Articular chondrocyte of knee joint (primary cell): ENCODE measurements around the gene LMNA. TPM values are rescaled to one million over a fixed set of nuclear protein-coding genes. Genes with fewer than 3 reads are reported as not detected.

Experiments
- total RNA-seq: library from RNA; depleted of rRNA; stranded (reverse); fragments of >200 nt; gene quantifications from 2 replicates; pipeline ENCODE4 v1.2.3, GENCODE V29; 2012

Gene LMNA
- total RNA-seq = 866 and 1,017 TPM in 2 replicates

GRCh38 chr1:156114101-156114918 is at the start of gene LMNA:
Gene LMNA (plus strand): TSS chr1:156114711. CDS start chr1:156114919, 208 bp downstream.

GRCh38 chr1:156082309-156083091 is 32.0 kb upstream of the LMNA start, which contains the start of gene MEX3A:
Gene MEX3A (minus strand): TSS chr1:156082465. CDS start chr1:156081998, 467 bp downstream.

GRCh38 chr1:156153362-156153761 is 38.9 kb downstream of the LMNA start, which contains the start of gene SEMA4A:
Gene SEMA4A (plus strand): TSS chr1:156153585. CDS start chr1:156154579, 994 bp downstream.

Other genes starting within 250 kb of the LMNA start
- gene RIT1, start 203.4 kb upstream of the LMNA start, total RNA-seq = 38.8 and 42.3 TPM in 2 replicates
- gene KHDC4, start 180.3 kb upstream of the LMNA start, total RNA-seq = 24.6 and 29.1 TPM in 2 replicates
- gene RXFP4, start 173.1 kb upstream of the LMNA start, total RNA-seq = not detected in 2 replicates
- gene ARHGEF2, start 136.2 kb upstream of the LMNA start, total RNA-seq = 97.5 and 117 TPM in 2 replicates
- gene SSR2, start 93.8 kb upstream of the LMNA start, total RNA-seq = 513 and 533 TPM in 2 replicates
- gene UBQLN4, start 60.9 kb upstream of the LMNA start, total RNA-seq = 9.9 and 12.3 TPM in 2 replicates
- 35.1 and 35.9 TPM in 2 replicates for gene LAMTOR2, start 59.9 kb upstream of the LMNA start, total RNA-seq
- 0.13 TPM in 1 of 2 replicates, not detected in the other for gene RAB25, start 53.6 kb upstream of the LMNA start, total RNA-seq
- gene MEX3A, start 32.2 kb upstream of the LMNA start, total RNA-seq = 0.91 and 1.1 TPM in 2 replicates
- 2.5 and 2.9 TPM in 2 replicates for gene SEMA4A, start 38.9 kb downstream of the LMNA start, total RNA-seq
- gene SLC25A44, start 79.4 kb downstream of the LMNA start, total RNA-seq = 11.0 and 15.3 TPM in 2 replicates
- 27.6 and 32.4 TPM in 2 replicates for gene PMF1, start 98.3 kb downstream of the LMNA start, total RNA-seq
- gene BGLAP, start 127.5 kb downstream of the LMNA start, total RNA-seq = 0.32 TPM in 1 of 2 replicates, not detected in the other
- 0.26 and 0.43 TPM in 2 replicates for gene PAQR6, start 133.3 kb downstream of the LMNA start, total RNA-seq
- 31.4 and 37.4 TPM in 2 replicates for gene SMG5, start 168.1 kb downstream of the LMNA start, total RNA-seq
- gene TMEM79, start 169.6 kb downstream of the LMNA start, total RNA-seq = 0.91 and 1.2 TPM in 2 replicates
- 79.1 and 92.9 TPM in 2 replicates for gene GLMP, start 181.0 kb downstream of the LMNA start, total RNA-seq
- gene VHLL, start 184.6 kb downstream of the LMNA start, total RNA-seq = 0.22 TPM in 1 of 2 replicates, not detected in the other
- gene CCT3, start 223.6 kb downstream of the LMNA start, total RNA-seq = 195 and 293 TPM in 2 replicates
- gene TSACC, start 223.8 kb downstream of the LMNA start, total RNA-seq = 0.65 TPM in 1 of 2 replicates, not detected in the other